ENCODE data around the gene COA8.

GRCh38 chr14:103530390-103530789 lies 32.4 kb upstream of the COA8 start:
- TF ChIP-seq CTCF (IDR thresholded peaks at IDR 0.05) (no peak), POLR2AphosphoS5 (IDR thresholded peaks at IDR 0.05) (no peak), POLR2A (IDR thresholded peaks at IDR 0.05) (no peak)

All from transverse colon (tissue), 4 donors.